ENCODE measurements around the gene EP400.

EP400 gene

DNA sequence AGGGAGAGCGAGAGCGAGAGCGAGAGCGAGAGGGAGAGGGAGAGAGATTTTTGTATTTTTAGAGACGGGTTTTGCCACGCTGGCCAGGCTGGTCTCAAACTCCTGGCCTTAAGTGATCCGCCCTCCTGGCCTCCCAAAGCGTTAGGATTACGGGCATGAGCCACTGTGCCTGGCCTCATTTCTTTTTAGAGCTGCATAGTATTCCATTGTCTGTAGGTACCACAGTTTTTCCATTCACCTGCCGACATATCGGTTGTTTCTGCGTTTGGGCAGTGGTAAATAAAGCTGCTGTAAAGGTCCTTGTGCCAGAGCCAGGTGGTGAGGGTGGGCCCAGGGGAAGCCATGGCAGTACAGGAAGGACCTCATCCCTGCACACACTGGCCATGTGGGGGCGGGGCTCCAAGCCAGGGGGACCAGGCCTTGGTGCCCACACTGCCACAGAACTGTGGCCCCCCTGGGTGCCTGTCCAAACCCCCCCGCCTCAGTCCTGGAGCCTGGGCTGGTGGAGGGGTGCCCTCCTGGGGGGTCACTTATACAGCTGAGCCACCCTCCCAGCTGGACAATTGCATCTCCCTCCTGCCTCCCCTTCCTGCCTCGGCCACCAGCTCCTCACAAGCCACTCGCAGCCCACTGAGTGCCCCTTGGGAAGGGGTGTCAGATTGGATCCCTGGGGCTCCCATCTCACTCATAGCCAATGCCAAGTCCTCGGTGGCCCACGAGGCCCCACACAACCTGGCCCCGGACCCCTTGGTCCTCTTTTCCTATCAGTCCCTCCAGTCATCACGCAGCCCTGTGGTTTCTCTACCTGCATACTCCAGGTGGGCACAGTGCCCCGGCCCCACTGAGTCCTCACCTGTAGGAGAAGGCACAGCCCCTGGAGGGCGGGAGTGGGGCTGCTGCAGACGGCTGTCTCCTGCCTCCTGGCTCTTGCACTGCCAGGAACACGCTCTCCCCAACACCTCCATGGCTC lies 22.3 kb upstream of the EP400 start:
- DNase-seq = no peak

- DNase-seq = no peak
Observed at GRCh38 chr12:131928080-131928710, 21.5 kb upstream of the EP400 start.

DNA sequence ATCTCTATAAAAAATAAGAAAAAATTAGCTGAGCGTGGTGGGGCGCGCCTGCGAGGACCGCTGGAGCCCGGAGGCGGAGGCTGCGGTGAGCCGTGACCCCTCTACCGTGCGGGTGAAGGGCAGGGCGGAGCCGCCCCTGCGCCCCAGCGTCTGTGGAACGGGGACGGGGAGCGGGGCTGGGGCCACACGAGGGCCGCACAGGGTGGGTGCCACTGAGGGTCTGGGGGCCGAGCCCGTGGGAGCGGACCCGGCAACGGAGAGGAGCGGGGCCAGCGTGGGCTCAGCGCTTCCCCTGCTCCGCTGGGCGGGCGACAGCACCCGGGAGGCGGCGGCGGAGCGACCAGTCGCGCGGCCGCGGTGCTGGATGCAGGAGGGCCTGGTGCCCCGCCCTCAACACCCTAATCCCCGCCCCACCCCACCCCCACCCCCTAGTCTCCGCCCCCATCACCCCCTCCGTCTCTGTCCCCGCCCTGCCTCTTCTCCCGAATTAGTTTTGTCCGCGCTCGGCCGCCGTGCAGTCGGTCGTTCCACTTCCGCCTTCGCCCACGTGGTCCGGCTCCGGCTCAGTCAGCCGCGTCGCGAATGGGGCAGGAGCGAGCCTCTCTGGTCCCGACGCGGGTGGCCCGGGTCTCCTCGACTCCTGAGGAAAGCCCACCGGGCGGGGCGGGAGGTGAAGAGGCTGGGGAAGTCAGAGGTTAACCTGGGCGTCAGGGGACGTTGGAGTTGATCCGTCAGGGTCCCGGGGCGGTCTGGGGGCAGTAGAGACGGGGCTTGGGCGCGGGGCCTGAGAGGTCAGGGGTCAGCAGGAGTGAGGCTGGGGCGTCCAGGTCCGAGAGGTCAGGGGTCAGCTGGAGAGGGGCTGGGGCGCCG lies 20.8 kb upstream of the EP400 start, which contains the start of gene PUS1:
Gene PUS1, plus strand, starts transcription at position 566 of the 870 bp plus-strand sequence. CDS start 447 bp downstream, outside the sequence.
- peak; percentile 35 to 95 (median 90) for DNase-seq

GRCh38 chr12:131929581-131930456 lies 19.9 kb upstream of the EP400 start:
- peak in 1 of 58 donors; percentile 15 for DNase-seq

- DNase-seq = no peak
Observed at GRCh38 chr12:131930510-131930909, 19.2 kb upstream of the EP400 start.

DNA sequence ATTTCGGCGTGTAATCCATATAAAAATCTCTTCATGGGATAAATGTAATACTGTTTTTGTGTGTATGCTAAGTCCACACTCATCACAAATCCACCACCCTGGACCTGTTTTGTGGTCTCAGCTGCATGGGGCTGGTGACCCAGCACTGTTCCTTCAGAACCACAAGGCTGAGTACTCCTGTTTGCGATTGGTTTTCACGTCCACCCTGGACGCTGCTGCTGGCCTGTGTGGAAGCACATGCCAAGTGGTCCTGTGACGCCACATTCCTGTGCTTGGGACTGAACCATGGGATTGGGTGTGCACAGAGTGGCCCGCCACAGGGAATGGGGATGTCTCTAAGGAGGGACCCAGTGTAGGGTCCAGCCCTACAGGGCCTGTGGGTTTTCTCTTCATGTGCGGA lies 16.4 kb upstream of the EP400 start:
- DNase-seq = no peak

DNA sequence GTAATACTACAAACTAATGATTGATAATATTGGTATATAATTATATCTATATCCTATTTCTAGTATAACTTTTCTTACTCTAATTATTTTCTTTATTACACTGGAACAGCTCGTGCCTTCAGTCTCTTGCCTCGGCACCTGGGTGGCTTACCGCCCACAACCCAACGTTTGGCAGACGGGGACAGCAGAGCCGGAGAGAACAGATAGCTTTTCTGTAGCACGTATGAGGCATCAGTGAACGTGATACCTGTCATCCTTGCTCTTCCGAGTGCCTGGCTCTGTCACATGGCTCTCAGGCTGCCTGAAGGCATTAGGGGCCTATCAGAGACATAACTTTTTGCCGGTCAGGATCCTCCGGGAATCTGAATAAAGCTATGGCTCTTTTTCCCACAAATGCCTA lies 15.2 kb upstream of the EP400 start:
- no peak for DNase-seq

- DNase-seq = no peak
Observed at GRCh38 chr12:131938082-131938481, 11.7 kb upstream of the EP400 start.

GRCh38 chr12:131939007-131939406 lies 10.7 kb upstream of the EP400 start:
- DNase-seq = no peak

DNA sequence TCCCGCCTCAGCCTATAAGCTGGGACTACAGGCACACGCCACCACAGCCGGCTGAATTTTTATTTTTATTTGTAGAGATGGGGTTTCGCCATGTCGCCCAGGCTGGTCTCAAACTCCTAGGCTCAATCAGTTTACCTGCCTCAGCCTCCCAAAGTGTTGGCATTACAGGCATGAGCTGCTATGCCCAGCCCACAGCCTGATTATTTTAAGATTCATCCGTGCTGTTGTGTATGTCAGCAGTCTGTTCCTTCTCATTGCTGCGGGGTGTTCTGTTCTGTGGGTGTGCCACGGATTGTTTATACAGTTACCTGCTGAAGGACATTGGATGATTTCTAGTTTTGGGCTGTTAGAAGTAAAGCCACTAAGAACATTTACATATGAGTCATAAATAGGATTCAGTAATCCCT lies 9.6 kb upstream of the EP400 start:
- peak in 6 of 58 donors; percentile 26 to 65 (median 38) for DNase-seq

DNA sequence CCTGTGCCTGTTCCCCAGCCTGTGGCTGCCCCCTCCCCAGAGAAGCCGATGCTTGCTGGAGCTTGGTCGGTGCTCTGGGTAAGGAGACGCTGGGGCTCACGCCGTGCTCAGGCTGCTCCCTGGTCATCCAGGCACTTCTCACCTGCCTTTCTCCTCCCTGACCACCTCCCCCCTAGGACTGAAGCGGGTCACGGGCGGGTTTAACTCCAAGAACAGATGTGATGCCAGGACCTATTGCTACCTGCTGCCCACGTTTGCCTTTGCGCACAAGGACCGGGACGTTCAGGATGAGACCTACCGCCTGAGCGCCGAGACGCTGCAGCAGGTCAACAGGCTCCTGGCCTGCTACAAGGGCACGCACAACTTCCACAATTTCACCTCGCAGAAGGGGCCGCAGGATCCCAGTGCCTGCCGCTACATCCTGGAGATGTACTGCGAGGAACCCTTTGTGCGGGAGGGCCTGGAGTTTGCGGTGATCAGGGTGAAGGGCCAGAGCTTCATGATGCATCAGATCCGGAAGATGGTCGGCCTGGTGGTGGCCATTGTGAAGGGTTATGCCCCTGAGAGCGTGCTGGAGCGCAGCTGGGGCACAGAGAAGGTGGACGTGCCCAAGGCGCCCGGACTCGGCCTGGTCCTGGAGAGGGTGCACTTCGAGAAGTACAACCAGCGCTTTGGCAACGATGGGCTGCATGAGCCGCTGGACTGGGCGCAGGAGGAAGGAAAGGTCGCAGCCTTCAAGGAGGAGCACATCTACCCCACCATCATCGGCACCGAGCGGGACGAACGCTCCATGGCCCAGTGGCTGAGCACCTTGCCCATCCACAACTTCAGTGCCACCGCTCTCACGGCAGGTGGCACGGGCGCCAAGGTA lies 8.4 kb upstream of the EP400 start:
- no peak for DNase-seq

DNA sequence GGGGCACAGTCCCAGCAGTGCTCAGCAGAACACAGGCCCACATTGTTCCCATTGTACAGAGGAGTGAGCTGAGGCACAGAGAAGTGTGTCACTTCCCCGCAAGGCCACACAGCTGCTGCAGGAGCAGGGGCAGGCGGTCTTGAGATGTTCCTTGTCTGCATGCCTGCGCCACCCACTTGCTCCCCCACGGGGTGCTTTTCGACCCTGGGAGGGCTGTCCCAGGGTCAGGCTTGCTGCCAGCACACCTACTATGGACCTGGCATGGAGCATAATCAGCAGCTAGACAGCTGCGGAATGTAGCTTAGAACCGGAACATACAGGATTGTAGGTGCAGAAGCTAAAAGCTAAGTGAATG lies 7.8 kb upstream of the EP400 start:
- no peak for DNase-seq

GRCh38 chr12:131942671-131943070 lies 7.1 kb upstream of the EP400 start:
- no peak for DNase-seq

- no peak for DNase-seq
Observed at GRCh38 chr12:131943389-131943788, 6.4 kb upstream of the EP400 start.

- no peak for DNase-seq
Observed at GRCh38 chr12:131943876-131944275, 5.9 kb upstream of the EP400 start.

GRCh38 chr12:131944601-131945251 lies 5.0 kb upstream of the EP400 start:
- peak in 1 of 58 donors; percentile 26 for DNase-seq

GRCh38 chr12:131946757-131947156 lies 3.0 kb upstream of the EP400 start:
- no peak for DNase-seq

GRCh38 chr12:131947482-131948027 lies 2.2 kb upstream of the EP400 start:
- DNase-seq = no peak

Data from anterior cingulate cortex (tissue), 58 donors.